Endothelial cell of umbilical vein (primary cell): Measurements from ENCODE around the gene PLXND1. TPM values are rescaled to one million over a fixed set of nuclear protein-coding genes. Genes with fewer than 3 reads are reported as not detected.

Experiments used
- BruUV-seq: library from RNA; stranded (reverse); fragments of 400-500 nt; replicated peaks from 2 replicates; lab custom pipeline; 2021; lab: Mats Ljungman, UMichigan
- CTCF ChIA-PET: fragments of 300-600, 350-600 bp; sonication (Branson Sonifier 250); formaldehyde crosslinking; loops from one replicate; lab custom pipeline; 2021; ENCODE audit warnings: antibody characterized with exemption, inconsistent platforms; lab: Charles Lee
- POLR2A ChIA-PET: fragments of 300-600, 350-600 bp; sonication (Branson Sonifier 250); formaldehyde crosslinking; loops from one replicate; lab custom pipeline; 2021; ENCODE audit warnings: antibody characterized with exemption, inconsistent platforms; lab: Charles Lee
- DNase-seq: peaks from one replicate; pipeline ENCODE4 v3.0.0-alpha.2; 2011; ENCODE audit warnings: low read depth, low spot score
- FAIRE-seq: peaks from 2 replicates; lab custom pipeline; 2011; peaks lifted over from hg19 to GRCh38; lab: Jason Lieb, UNC
- H2AFZ ChIP-seq: 2 replicates; pipeline ENCODE4 v1.6.0; 2012; ENCODE audit warnings: low read depth, low read length, control low read depth, inconsistent platforms
- H3K27ac ChIP-seq: 2 replicates; pipeline ENCODE4 v1.5.1; 2011; ENCODE audit warnings: low read depth, mild to moderate bottlenecking, control low read depth, low read length, moderate library complexity; ENCODE audit not compliant: insufficient read depth
- H3K27me3 ChIP-seq, 2 experiments: 2 replicates each; pipeline versions ENCODE4 v1.6.0 to v1.6.1; 2011; ENCODE audit warnings: low read length in 2 of 2, mixed read lengths in 1 of 2; ENCODE audit not compliant: control insufficient read depth in 2 of 2, insufficient read depth in 2 of 2
- H3K36me3 ChIP-seq, 2 experiments: 2 replicates in 1 of 2; 3 replicates in 1 of 2; pipeline ENCODE4 v1.5.1; 2011; ENCODE audit warnings: low read length in 2 of 2, mild to moderate bottlenecking in 1 of 2, moderate library complexity in 1 of 2; ENCODE audit not compliant: control insufficient read depth in 2 of 2, insufficient read depth in 2 of 2; ENCODE audit errors: extremely low read depth in 1 of 2
- H3K4me1 ChIP-seq: 3 replicates; pipeline ENCODE4 v1.5.1; 2011; ENCODE audit warnings: mild to moderate bottlenecking, low read length; ENCODE audit not compliant: control insufficient read depth, insufficient read depth; ENCODE audit errors: extremely low read depth
- H3K4me2 ChIP-seq: 2 replicates; pipeline ENCODE4 v1.6.1; 2011; ENCODE audit warnings: low read length, control low read depth, mixed read lengths; ENCODE audit not compliant: insufficient read depth
- H3K4me3 ChIP-seq, 3 experiments: fragments of 200-600 bp in 1 of 3; sonication (generic), shearing (Covaris generic) in 1 of 3; replicated peaks in 1 of 3; 2 replicates each; pipeline ENCODE4 v1.5.1; 2011 to 2016; ENCODE audit warnings: control low read depth in 3 of 3, low read length in 3 of 3, mild to moderate bottlenecking in 2 of 3, inconsistent platforms in 1 of 3, low read depth in 1 of 3, moderate library complexity in 1 of 3; ENCODE audit not compliant: insufficient read depth in 1 of 3
- H3K79me2 ChIP-seq: 2 replicates; pipeline ENCODE4 v1.6.0; 2012; ENCODE audit warnings: low read length, inconsistent platforms; ENCODE audit not compliant: control insufficient read depth, insufficient read depth
- H3K9ac ChIP-seq: replicated peaks from 2 replicates; pipeline ENCODE3; 2011; ENCODE audit warnings: low read length, control low read depth; ENCODE audit not compliant: insufficient read depth; ENCODE audit errors: extremely low read depth
- H3K9me1 ChIP-seq: replicated peaks from 3 replicates; pipeline ENCODE4 v1.6.0; 2011; ENCODE audit warnings: mild to moderate bottlenecking, low read length; ENCODE audit not compliant: control insufficient read depth, insufficient read depth; ENCODE audit errors: extremely low read depth
- H3K9me3 ChIP-seq: replicated peaks from 2 replicates; pipeline ENCODE4 v1.5.1; 2012; ENCODE audit warnings: low read length, inconsistent platforms; ENCODE audit not compliant: control insufficient read depth, insufficient read depth
- H4K20me1 ChIP-seq: replicated peaks from 2 replicates; pipeline ENCODE3; 2011; ENCODE audit warnings: mild to moderate bottlenecking, low read length; ENCODE audit not compliant: control insufficient read depth, insufficient read depth; ENCODE audit errors: extremely low read depth
- CTCF ChIP-seq, 2 donors: IDR thresholded peaks; 1 replicate in 1 of 2; 2 replicates in 1 of 2; pipeline ENCODE4 v1.5.1; 2011; ENCODE audit warnings: low read length in 2 of 2, mild to moderate bottlenecking in 2 of 2, moderate library complexity in 2 of 2, control low read depth in 1 of 2, inconsistent platforms in 1 of 2, low read depth in 1 of 2; ENCODE audit not compliant: insufficient read depth in 1 of 2; ENCODE audit errors: extremely low read depth in 1 of 2
- EZH2 ChIP-seq: IDR thresholded peaks from 2 replicates; pipeline ENCODE4 v1.6.1; 2012; ENCODE audit warnings: borderline replicate concordance, low read depth, mild to moderate bottlenecking, moderate library complexity, low read length, inconsistent platforms; ENCODE audit not compliant: severe bottlenecking
- FOS ChIP-seq: IDR thresholded peaks from 2 replicates; pipeline ENCODE4 v1.6.1; 2011; ENCODE audit warnings: mild to moderate bottlenecking, low read length, moderate library complexity, borderline replicate concordance; ENCODE audit not compliant: insufficient read depth
- GATA2 ChIP-seq: IDR thresholded peaks from 2 replicates; pipeline ENCODE4 v1.7.0; 2011; ENCODE audit warnings: low read depth, mild to moderate bottlenecking, moderate library complexity, mixed read lengths, low read length; ENCODE audit not compliant: insufficient read length, insufficient read depth
- JUN ChIP-seq: IDR thresholded peaks from 2 replicates; pipeline ENCODE4 v1.6.1; 2011; ENCODE audit warnings: borderline replicate concordance, low read depth; ENCODE audit not compliant: insufficient read length, insufficient read depth
- MAX ChIP-seq: IDR thresholded peaks from 2 replicates; pipeline ENCODE4 v1.6.1; 2011; ENCODE audit not compliant: insufficient read depth, insufficient read length
- MYC ChIP-seq: IDR thresholded peaks from one replicate; pipeline ENCODE4 v1.6.1; 2011; ENCODE audit warnings: mild to moderate bottlenecking, low read depth, low read length
- POLR2A ChIP-seq: IDR thresholded peaks from 2 replicates; pipeline ENCODE4 v1.6.1; 2012; ENCODE audit warnings: low read depth, mild to moderate bottlenecking, control low read depth, low read length
- POLR2AphosphoS5 ChIP-seq: IDR thresholded peaks from 2 replicates; pipeline ENCODE4 v1.6.1; 2012; ENCODE audit warnings: low read depth, mild to moderate bottlenecking, control low read depth, low read length, moderate library complexity; ENCODE audit not compliant: insufficient read depth
- dilution Hi-C: fragments of 300-500 bp; cut with MboI; formaldehyde crosslinking; loops from one replicate; pipeline ENCODE4 v1.15.0; 2019; ENCODE audit warnings: low sequenced_read_pairs; ENCODE audit not compliant: extremely low pct_ligation_motif_present
- intact Hi-C: fragments of 100-400 bp; cut with micrococcal nuclease; formaldehyde crosslinking; loops from one replicate; pipeline ENCODE4 v1.10.0; 2022
- polyA plus RNA-seq, 4 experiments: library from polyadenylated mRNA; depleted of rRNA in 3 of 4; stranded (reverse) in 3 of 4; unstranded in 1 of 4; fragments of >200 nt; gene quantifications; 2 replicates each; pipeline versions ENCODE4 v1.2.1 to v1.2.3, GENCODE V29; 2011 to 2012; ENCODE audit warnings: missing spikeins in 1 of 4
- total RNA-seq: library from RNA; stranded (reverse); gene quantifications from 2 replicates; pipeline ENCODE4 v1.2.3, GENCODE V29; 2021

Gene PLXND1
- total and polyA plus RNA-seq, 2 donors (not counting 3 experiments of a cell fraction or from before 2014, with no cell fraction given): 300 to 834 TPM

- Histone ChIP-seq H3K4me3 (no peak overlapping the region), H3K27me3 (no peaks in the 10 kb centered on the region), H3K79me2 (no peaks in the 10 kb centered on the region), H3K4me2 (no peak overlapping the region), H4K20me1 (no peaks in the 10 kb centered on the region), H2AFZ (no peak overlapping the region), H3K36me3 (no peaks in the 10 kb centered on the region), H3K9me3 (no peaks in the 10 kb centered on the region), H3K27ac (no peak overlapping the region), H3K9ac (no peak overlapping the region), H3K9me1 (no peaks in the 10 kb centered on the region), H3K4me1 (peaks cover 44% of the 10 kb centered on the region)
- no TSS peak for BruUV-seq
- POLR2A ChIA-PET: no interaction called here
- CTCF ChIA-PET: interaction anchor here (0.9 to 2.4 kb wide), 5 partner anchors 9 to 230 kb away, joined by 3 to 11 read pairs (median 5); no protein-coding TSS in a partner anchor
- DNase-seq (no peak), FAIRE-seq (no peak)
- no peak for TF ChIP-seq POLR2AphosphoS5
- no peak for TF ChIP-seq GATA2
- no peak for TF ChIP-seq EZH2
- no peak for TF ChIP-seq JUN
- TF ChIP-seq FOS: no peak
- TF ChIP-seq CTCF (IDR thresholded peaks at IDR 0.05; ENCODE audit: extremely low read depth in 1 of 2, insufficient read depth in 1 of 2, low read depth in 1 of 2, low read length in 2 of 2): no peak
- no peak for TF ChIP-seq MAX
- no peak for TF ChIP-seq MYC
- TF ChIP-seq POLR2A: no peak
- dilution Hi-C loops: no loop called here
- intact Hi-C loops: no loop called here
These were observed 6.9 kb upstream of the PLXND1 start for GRCh38 chr3:129613367-129613740.
